NCI-H2227 (cell line): Measurements from ENCODE around the gene BARX2.

Source experiments
- DNase-seq: peaks from one replicate; lab custom pipeline; 2025; ENCODE audit not compliant: unreplicated experiment; lab: John Stamatoyannopoulos, UW

The BARX2 gene

GRCh38 chr11:129396454-129396853 is 20.8 kb downstream of the BARX2 start:
- no peak for DNase-seq

GRCh38 chr11:129402206-129403171 is 26.8 kb downstream of the BARX2 start:
- DNase-seq = no peak

- no peak for DNase-seq
These were observed 29.1 kb downstream of the BARX2 start for GRCh38 chr11:129404731-129405130.

DNA sequence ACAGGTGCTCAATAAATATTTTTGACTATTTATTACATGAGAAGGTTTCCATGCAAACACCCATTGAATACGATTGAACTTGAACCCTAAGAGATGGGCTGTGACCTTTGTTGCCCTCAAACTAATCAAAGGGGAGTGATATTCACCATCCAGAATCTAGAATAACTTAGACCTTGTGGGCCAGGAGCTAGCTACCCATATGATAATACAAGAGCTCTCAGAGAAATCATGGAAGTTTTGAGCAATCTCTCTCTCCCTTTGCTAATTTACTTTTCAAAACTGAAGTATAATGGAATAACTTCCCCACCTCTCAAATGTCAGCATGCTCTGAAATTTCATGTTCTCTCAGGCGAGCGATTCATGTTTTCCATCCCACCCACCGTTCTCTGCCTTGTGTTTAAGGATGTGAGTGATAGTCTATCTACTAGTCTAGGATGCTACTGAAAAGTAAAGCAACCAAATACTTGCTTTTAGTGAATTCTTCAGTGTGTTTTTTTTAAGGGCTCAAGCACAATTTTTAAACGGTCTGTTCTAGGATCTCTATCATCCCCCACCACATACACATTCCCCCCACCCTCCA is 33.3 kb downstream of the BARX2 start:
- no peak for DNase-seq

DNA sequence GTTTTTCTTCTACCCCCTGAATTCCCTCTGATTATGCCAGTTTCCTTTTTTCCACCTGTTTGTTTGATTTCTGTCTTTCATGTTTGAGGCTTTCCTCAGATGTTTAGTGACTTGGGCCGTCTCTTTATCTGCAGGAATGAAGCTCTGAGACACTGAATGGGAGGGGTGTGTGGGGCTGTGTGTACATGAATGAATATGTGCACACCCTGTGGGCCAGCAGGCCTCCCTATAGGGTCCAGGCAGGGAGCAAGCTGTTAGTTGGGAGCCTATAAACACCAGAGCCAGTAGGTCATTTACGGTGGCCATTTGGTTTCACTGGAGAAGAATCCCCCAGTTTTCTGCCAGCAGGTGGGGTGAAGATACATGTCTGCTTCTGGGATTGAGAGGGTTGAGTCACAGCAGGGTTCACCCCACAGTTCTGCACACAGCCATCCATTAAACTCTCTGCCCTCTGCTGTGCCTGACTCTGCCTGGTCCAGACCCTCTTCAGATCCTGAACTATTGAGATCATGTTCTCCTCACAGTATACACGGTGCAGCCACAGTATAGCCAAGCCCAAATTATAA is 34.8 kb downstream of the BARX2 start:
- no peak for DNase-seq

GRCh38 chr11:129412494-129412893 is 36.8 kb downstream of the BARX2 start:
- DNase-seq = no peak

DNA sequence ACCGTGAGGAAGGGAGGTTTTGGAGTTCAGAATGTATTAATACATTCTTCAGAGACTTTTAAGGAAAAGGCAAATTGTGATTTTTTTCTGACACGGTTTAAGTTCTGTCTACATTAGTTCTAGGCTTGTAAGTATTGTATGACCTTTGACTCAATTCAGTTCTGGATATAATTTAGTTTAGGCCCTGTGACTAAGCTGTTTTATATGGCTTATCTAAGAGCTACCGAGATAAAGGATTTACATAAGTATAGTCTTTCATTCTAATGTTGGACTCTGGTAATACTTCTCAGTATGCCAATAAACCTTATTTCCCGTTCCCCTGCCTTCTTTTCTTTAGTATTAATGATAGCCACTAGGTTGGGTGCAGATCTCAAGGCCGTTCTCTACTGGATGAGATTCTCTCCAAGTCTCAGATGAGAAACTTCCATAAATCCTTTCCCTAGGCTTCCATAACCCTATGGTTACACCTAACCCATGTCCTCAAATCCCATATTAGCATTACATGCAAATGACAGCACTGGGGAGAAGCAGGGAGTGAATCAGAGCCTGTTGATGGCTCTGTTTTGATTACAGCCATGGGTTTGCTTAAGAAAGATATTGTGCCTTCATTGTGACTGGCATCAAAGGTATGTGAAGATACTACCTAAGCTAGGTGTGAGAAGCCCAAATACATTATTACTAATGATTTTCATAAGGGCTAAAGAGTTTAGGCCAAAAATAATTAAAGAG is 38.7 kb downstream of the BARX2 start:
- no peak for DNase-seq

DNA sequence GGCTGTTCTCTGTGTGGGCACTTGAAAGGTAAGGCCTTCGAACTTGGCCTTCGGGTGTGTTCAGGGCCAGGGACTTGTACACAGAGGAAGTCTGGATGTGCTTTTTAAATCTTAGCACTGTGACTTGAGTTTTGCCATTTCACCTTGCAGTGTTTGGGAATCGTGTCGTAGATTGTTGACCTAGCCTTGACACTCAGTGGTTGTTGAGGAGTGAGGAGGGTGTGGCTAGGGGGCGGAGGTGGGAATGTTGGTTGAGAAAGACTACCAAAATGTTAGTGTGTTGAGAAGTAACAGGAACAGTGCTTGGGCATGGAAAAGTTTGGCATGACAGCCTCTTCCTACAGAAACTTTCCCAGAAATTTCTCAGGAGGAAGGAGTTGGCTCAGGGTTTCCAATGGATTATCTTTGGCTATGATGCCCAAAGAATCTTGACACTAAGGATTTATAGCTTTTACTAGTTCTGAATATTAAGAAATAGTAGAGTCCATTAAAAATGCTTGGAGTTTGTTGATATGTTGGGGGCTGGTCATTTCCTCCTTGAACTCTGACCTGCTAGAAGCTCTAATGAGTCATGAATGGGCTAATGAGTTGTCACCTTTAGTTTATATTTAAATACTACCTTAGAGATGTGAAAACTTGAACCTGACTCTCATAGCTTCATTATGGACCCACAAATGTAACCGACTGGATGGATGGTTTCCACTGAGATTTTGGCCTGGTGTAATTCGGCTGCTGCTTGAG is 40.6 kb downstream of the BARX2 start:
- no peak for DNase-seq

GRCh38 chr11:129417458-129417857 is 41.8 kb downstream of the BARX2 start:
- DNase-seq = no peak

DNA sequence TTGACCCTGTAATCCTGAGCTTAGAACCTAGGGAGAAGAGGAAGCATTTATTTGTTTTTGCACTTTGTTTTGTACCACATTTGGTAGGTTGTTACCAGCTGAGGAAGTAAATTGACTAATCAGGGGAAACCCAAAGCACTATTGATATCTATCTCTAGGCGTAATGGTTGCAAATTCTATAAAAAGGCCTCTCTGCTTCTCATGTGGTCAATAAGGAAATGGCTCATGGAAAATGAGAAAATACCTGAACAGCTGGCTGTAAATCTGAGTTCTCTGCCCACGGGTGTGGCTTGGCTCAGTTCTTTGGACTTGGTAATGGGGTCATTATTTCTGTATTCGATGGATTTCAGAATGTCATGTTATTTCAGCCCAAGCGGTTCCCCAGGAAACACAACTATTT is 42.4 kb downstream of the BARX2 start:
- DNase-seq = no peak

DNA sequence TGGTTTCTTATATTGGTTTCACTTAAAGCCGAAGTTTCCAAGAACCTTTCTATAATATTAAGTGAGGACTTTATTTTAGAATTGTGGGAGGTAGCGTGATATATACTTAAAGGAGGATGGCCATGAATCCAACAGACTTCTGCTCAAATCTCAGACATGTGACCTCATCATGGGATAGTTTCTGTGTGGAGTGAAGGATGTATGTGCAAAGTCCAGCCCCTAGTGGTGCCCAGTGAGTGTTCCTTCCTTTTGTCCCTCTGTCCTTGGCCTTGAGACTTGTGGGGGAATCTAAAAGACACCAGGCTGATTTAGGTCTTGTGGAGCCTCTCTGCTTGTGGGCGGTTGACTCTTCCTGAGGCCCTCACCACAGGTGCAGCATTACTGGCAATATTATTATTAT is 43.7 kb downstream of the BARX2 start:
- DNase-seq = no peak

DNA sequence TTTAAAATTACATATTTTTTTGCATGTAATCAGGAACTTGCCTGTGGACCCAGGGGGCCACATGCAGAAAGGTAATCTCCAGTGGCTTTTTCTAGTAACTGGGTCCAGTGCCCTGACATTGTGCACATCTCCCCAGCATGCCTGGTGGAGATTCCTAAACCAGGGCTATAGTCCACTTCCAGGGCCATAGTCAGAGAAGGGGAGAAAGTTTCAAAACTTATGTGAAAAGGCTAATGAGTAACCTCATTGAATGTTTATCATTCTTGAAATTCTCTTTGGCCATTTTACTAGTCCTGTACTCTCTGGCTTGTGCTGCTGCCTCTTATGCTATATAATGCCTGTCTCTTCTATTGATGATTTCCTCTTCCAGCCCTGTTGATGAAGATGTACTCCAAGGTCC is 47.8 kb downstream of the BARX2 start:
- DNase-seq = no peak

DNA sequence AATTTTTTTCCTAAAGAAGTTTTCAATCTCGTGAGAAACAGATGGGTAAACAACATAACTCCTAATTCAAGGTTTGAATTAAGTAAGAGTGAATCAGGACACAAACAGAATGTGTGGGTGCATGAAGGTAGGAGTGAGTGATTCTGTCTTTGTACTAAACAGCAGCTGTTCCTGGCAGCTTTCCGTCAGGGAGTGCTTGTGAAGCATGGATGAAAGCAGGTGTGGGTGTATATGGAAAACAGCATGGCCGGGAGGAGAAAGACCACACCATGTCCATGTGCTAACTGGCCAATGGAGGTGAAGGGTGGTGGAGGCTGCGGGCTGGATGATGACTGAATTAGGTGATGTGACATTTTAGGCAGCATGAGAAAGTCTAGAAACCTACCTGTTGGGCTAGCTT is 49.6 kb downstream of the BARX2 start:
- no peak for DNase-seq

DNA sequence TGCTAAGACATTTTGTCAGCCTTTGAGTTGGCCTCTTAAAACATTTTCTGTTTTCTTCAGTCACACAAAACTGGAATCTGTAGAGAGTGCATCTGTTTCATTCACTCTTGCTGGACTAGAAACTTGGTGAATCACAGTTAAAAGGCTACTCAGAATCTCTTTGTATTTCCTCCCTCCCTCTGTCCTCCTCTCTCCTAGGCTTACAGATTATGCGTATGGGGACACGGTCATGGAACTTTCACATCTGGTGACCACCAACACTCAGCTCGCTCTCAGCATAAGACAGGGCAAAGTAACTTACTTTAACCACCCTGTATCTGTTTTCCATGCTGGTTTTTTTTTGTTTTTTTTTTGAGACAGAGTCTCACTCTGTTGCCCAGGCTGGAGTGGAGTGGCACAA is 50.4 kb downstream of the BARX2 start:
- DNase-seq = no peak

DNA sequence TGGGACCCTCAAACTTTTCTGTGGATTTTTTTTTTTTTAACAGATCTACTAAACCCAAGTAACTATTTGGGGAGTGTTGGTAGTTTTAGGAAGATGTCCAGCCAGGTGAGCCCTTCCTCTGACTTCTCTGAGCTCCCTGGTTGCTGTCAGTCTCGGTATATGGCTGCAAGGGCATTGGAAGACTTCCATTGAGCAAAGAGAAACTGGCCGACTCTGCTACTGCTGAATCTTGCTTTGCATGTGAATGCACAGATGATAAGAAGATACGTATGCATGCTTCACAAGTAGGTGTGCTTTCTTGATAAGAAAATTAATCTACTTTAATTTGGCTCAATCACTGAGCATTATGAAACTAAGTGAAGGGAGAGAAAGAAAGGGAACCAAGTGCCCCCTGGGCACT is 51.1 kb downstream of the BARX2 start:
- DNase-seq = no peak

- no peak for DNase-seq
These were observed 51.7 kb downstream of the BARX2 start for GRCh38 chr11:129427376-129427775.

DNA sequence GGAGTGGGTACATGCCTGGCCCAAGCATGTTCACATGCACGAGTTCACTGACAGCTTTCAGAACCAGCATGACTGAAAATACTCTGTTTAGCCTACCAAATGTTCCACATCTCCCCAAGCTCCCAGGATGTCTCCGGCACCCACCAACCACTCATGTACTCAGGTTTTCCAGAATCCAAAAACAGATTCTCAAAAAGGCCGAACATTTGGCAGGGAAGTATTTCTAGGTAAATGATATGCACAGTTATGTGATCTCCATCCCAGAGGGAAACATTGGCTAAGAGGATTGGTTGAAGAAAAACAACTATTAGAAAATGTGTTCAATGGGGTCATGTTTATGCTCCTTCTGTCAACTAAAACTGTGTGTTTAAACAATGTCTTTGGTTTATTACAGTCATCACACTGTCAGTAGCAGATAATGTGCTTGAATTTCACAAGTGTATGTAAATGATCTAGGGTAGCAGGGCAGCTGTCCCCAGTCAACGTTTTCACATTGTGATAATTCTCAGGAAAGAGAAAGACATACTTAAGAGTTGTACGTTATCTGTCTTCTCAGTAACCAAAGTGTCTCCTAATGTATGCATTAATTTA is 52.3 kb downstream of the BARX2 start:
- no peak for DNase-seq

DNA sequence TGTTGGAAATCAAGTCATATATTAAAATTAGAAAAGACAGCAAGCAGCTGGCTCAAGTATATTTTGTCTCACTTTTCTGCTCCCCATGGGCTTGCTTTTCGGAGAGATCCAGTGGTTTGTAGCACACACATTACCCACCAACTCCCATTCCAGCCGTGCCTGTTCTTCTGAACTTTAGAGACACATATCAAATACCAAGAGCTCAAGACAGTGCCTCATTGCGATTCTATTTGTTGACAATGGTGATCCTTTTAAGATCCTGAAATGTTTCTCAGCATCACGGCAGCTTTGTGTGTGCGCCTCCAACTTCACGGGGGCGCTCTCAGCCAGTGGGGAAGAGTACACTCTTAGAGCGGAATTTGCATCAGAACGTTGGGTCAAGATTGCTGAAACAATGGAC is 52.9 kb downstream of the BARX2 start:
- no peak for DNase-seq

DNA sequence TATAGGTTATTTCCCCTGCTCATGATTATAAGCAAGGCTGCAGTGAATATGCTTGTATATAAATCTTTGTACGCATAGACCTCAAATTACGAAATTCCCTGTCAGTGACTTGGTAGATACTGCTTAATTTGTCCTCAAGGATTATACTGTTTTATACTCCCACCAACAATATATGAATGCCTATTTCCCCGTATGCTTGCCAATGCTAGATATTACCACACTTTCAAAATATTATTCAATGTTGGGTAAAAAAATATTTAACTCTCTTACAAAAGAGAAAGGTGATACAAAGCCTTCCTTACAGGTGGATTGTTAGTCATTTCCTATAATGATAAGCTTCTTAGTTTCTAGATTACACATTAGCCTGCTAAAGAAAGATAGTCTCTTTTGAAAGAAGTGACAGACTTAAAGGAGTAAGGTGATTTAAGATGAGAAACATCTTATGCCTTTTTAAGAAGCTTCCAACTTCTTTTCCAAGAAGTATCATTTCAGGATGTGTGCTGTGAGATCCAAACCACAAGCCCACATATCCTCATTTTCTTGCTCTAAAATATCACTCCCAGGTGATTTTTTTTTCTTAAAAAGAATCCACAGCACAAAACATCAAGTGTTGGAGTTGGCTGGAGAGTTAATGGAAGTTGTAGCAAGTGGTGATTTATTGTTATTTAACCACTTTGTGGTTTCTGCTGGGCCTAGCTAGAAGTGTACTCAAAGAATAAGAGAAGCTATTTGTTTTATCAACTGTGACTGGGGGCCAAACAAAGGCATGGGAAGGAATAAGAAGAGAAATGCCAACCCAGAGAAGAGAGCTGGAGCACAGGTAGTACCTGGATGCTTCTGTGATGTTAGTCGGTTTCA is 59.2 kb downstream of the BARX2 start:
- DNase-seq = no peak
